Non-pigmented ciliary epithelial cell (primary cell): ENCODE results near the gene PCNX1.

Experiments
- DNase-seq: peaks from one replicate; pipeline ENCODE4 v3.0.0-alpha.2; 2010; ENCODE audit warnings: low read depth

PCNX1 gene

DNA sequence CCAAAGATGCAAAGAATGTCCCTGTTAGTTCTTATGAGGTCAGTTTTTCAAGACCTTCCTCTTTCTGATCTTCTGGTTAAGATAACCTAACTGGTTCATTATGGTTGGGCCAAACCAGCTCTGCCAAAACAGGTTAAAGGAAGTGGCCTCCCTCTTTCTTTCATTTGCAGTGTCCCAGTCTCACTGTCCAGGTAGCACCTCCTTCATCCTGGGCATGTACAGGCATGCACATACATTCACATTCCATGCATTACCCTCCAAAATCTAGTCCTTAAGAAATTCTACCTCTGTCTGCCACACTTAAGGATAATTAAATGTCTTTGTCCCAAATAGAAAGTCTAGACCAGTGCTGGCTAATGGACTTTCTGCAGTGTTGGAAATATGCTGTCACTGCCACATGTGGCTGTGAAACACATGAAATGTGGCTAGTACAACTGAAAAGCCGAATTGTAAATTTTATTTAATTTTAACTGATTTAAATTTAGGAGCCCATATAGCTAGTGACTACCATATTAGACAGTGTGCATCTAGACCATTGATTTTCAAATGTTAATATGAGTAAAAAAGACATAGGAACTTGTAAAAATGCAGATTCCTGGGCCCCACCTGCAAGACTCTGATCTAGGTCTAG, 169.3 kb downstream of the PCNX1 start:
- DNase-seq, result no peak

DNA sequence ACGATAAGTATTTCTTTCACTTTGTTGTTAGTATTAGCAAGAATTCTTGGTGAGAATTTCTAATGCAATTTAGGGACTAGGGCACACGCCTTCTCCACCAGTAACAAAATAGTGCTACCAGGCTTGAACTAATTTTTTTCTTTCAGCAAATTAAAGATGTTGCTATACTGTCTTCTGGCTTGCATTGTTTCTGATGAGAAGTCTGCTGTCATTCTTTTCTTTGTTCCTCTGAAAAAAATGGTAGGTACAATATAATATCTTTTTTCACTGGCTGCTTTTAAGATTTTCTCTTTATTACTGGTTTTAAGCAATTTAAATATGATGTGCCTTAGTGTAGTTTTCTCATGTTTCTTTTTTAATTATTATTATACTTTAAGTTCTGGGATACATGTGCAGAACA, 171.2 kb downstream of the PCNX1 start:
- DNase-seq, result no peak

DNA sequence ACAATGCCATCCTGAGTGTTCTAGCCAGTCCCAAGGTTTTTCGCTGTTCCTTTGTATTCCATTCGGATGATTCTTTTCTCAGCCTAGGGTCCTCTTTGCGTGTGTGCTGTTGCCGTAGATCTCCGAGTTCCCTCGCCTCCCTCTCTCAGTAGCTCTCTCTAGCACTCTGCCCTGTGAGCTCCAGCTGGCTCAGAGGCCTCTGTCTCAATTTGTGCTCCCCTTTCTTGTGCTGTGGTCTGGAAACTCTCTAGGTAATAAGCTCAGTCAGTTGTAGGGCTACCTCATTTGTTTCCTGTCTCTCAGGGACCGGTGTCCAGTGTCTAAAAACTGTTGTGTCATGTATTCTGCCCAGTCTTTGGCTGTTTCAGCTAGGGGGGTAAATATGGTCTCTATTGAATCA, 179.3 kb downstream of the PCNX1 start:
- no peak for DNase-seq

DNA sequence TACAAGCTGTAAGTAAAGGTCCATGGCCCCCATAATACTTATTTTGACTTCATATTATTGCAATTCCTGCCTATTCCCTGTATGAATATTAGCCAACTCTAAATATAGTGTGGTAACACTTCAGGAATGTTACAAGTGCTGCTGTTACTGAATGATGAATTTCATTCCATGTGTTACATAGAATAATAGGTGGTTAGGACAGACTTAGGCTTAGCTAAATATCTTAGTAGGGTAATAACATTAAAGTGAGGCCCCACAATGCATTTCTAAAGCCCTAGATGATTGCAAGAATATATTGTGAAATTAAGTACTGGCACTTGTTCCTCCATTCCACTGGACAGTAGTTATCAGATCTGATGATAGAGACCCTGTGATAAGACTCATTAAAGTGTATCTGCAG, 182.7 kb downstream of the PCNX1 start:
- peak; percentile 17 for DNase-seq

DNA sequence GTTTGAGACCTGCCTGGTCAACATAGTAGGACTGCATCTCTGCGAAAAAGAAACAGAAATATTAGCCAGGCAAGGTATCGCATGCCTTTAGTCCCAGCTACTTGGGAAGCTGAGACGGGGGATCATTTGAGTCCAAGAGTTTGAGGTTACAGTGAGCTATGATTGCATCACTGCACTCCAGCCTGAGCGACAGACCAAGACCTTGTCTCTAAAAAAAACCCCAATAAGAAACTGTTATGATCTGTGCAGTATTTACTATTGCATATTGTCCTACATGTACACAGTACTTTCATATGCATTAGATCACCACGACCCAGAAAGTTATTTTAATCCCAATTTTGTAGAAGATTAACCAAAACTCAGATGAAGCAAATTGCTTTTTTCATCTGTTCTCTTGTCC, 187.5 kb downstream of the PCNX1 start:
- no peak for DNase-seq

DNA sequence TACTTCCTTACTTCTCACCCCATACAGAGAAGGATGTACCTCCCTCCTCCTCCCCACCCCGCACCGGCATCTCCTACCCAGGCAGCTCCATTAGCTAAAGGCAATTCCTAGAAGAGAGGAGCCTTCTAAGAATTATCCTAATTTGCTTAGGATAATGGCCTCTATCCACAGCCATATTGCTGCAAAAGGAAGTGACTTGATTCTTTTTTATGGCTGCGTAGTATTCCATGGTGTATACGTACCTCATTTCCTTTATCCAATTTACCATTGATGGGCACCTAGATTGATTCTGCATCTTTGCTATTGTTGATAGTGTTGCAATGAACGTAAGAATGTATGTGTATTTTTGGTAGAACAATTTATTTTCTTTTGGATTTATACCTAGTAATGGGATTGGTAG, 189.7 kb downstream of the PCNX1 start:
- no peak for DNase-seq

DNA sequence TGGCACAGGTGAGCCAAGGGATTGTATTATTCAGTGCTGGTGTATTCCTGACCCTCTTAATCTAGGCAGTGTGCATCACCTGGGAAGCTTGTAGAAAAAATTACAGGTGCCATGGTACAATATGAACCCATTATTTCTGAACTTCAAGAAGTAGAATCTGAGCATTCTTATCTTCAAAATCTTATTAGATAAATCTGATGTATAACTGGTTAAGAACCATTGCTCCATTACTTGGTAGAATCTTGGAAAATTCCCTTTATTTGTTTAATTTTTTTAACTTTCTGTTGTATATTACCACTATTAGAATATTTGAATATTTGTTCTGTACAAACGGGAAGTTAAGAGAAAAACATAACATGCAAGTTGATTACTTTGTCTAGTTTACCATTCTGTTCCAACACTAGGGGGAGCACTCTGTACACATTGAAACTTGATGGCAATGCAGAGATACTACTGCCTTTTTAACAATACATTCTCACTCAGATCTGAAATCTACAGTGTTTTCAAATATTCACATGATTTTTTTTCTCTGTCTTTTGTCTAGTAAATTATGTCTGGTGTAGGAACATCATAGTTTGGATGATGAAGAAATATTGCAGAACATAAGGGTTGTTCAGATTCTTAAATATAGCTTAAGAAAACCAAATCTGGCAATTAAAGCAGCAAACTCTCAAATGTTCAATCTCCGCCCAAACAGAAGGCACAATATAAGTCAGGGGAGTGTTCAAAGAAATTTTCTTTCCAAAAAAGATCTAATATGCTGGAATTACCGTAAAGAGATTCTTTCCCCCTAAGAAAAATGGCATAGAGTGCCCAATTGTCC, 196.6 kb downstream of the PCNX1 start:
- peak; percentile 38 for DNase-seq

DNA sequence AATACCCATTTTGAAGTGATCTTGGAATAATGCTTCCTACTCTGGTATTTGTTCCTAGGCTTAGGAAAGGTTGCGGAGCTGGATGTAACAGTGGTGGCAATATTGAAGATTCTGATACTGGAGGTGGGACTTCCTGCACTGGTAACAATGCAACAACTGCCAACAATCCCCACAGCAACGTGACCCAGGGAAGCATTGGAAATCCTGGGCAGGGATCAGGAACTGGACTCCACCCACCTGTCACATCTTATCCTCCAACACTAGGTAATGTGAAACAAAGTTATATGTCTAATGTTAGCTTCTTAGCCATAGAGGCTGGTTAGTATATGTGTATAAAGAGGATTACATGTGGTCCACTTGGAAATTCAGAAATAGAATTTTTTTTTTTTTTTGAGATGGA, 197.9 kb downstream of the PCNX1 start:
- no peak for DNase-seq

DNA sequence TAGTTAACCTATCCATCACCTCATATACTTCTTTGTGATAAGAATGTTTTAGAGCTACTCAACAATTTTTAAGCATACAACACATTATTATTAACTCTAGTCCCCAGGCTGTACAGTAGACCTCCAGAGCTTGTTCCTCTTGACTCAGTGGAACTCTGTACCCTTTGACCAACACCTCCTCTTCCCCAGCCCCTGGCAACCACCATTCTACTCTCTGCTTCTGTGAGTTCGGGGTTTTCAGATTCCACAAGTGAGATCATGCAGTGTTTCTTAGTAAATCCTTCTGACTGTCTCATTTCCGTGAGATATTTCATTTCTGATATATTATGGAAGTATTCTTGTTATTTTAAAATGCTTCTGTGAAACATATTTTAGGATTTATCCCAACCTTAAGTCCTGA, 200.7 kb downstream of the PCNX1 start:
- no peak for DNase-seq

DNA sequence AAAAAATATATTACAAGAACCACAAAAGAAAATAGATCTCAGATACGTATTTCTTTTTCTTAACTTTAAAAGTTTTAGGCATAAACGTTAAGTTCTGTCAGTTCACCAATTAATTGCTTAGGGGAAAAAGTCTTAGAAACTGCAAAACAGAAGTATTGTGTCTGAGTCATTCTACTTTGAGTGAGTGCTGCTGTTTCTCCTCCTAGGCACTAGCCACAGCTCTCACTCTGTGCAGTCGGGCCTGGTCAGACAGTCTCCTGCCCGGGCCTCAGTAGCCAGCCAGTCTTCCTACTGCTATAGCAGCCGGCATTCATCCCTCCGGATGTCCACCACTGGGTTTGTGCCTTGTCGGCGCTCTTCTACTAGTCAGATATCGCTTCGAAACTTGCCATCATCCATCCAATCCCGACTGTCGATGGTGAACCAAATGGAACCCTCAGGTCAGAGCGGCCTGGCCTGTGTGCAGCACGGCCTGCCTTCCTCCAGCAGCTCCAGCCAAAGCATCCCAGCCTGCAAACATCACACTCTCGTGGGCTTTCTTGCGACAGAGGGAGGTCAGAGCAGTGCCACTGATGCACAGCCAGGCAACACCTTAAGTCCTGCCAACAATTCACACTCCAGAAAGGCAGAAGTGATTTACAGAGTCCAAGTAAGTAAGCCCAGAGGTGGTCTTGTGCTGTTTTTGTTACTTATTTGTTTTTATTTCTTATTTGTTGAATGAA, 201.3 kb downstream of the PCNX1 start:
- DNase-seq, result no peak

DNA sequence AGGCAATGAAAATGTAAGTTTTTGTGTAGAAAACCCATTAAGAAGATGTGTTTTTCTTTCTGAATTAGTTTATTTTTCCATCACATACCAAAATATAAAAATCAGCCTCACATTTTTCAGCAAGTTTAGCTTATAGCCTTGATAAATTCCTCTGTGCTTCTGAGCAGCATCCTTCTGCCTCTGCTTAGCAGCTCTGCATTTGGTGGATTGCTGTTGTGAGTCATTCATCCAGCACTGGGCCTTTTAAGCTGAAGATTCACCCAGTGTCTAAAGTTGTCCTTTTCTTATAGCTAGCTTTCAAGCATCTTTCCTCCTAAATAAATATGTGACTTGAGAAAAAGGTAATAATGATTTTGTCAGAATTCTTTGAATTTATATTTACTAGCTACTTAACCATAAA, 206.1 kb downstream of the PCNX1 start:
- DNase-seq, result peak; percentile 26

DNA sequence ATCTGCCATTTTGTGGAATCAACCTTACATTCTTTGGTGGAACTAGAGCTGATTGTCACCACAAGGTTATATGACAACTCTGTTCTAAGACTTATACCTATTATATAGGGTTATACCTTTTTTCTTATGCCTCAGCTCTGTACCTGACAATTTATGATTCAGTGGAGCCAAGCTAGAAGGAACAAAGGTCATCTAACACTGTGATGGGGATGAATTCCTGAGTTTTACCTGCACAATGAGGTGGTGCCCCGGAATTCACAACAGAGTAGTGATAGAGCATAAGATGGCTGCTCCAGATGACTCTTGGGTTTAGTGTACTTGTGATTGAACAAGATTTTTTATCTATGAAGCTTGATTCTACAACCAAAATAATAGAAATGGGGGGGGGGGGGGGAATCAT, 207.3 kb downstream of the PCNX1 start:
- no peak for DNase-seq

DNA sequence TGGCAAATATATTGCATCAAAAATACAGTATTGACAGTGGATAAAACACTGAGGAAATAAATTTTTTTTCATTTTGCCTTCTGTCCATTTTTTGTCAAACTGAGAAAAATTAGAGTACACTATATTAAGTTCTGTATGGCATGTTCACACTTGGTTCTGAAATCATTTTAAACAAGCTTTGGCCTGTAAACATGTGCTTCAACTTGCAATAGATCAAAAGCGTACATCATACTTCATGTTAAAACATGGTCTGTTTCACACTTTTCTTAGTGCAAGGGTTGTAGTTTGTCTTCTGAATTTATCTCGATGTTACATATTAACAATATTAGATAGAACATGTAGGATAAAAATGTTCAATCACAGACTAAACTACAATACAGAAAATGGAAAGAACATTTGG, 208.0 kb downstream of the PCNX1 start:
- no peak for DNase-seq

DNA sequence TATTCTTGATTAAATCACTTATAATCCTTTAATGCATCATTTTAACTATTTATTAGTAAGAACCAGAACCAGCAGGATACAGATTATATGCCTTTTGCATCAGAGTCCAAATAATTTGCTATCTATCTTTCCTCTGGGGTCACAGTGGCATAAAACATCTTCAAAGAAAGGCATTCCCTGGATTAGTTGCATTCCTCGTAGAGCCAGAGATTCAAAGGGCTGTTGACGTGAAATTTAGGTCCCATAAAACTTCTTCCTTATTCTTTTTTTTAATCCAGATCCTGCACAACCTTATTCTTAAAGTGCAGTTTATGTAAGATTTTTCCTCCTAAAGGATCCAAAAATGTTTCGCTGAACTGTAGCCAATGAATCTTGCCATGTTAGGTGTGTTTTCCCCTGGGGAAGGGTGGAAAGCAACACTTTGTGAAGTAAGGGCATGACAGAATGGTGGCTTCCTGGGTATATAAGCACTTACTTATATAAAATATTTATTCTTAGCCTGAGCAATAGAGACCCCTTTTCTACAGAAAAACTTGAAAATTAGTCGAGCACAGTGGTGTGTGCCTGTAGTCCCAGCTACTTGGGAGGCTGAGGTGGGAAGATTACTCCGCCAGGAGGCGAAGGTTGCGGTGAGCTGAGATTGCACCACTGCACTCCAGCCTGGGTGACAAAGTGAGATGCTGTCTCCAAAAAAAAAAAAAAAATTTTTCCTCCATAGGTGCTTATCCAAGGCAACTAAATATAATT, 208.7 kb downstream of the PCNX1 start:
- DNase-seq, result no peak

DNA sequence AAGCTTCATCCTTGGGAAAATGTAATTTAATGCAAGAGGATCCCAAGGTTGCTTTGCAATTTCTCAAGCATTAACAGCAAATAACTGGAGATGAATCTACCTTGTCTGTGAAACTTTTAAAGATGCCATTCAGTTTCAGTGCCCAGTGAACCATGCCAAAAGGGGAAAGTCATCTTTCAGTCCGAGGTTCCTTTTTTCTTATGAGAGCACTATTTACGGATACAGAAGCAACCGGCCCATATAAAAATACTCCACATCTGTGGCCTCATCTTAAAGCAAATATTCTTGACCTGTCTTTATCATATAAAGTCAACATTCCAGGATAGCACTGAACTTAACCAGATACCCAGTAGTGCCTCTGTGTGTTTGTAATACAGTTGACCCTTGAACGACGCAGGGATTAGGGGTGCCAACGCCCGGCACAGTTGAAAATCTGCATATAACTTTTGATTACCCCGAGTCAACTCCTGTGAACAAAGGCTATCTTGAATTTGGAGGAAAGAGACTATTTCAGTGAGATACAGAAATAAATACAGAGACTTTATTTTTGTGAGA, 209.4 kb downstream of the PCNX1 start:
- DNase-seq, result no peak

DNA sequence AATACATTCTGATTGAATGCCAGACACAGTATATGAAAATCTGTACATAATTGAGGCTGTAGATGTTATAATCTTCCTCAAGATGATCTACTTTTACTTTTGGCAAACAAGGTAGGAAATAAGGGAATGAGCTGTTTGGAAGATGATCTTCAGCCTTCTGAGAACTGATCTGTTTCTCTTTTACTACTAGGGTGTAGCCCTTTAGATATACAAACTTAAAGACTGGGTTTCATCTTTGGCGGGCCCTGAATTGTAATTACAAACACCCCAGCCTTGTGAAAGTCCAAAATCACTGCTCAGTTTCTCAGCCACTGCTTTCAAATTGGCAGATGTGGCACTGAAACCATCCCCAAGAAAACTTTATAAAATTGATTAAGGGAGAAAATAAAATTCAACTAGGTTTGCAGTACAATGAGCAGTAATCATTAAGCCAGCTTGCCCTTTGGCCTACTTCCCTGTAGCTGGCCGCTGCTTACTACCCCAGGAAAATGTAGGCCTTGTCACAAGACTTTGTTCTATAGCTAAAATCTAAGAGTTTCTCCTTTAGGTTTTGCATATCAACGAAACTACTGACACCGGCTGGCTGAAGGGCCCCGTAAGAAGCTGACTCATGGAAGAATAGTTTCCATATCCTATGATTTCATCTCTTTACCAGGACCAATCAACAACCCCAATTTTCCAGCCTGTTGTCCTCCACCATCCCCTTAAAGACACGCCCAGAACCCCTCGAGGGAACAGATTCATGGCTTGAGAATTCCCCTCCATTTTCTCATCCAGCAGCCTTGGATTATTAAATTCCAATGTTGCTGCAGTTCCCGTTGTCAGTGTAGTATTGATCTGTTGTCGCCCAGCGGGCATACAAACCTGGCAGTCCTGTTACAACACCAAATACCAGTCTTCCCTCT, 210.8 kb downstream of the PCNX1 start:
- DNase-seq, result peak; percentile 87

DNA sequence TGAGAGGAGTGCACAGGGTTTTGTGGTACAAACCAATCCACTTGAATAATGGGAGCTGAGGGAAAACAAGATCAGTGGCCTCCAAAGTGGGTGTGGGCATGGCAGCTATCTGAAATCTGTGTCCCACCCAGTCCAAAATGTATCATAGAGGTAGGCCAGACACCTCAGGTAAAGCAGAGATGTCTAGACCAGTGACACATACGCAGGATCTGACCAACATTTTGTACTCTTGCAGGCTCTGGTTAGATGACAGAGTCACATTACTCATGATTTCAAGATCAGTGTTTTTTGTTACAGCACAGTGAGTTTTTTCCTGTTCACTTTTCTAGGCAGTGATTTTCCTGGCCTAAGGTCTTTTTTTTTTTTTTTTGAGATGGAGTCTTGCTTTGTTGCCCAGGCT, 211.8 kb downstream of the PCNX1 start:
- DNase-seq, result no peak

DNA sequence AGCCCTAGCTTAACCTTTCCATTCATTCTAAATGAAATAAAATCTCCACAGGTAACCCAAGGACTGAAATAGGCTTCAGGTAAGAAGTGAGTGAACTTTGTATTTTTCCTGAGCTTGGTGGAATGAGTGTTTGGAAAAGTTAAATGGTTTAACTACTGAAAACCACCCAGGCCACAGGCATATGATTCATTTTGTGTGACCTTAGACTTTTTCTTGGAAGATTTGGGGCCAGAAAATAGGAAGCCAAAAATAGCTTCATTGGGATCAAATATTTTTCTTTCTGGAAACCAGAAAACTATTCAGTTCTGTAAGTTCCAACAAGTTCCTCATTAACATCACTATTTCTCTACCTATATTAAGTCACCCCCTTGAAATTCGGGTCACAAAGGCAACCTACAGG, 212.6 kb downstream of the PCNX1 start:
- DNase-seq, result no peak

DNA sequence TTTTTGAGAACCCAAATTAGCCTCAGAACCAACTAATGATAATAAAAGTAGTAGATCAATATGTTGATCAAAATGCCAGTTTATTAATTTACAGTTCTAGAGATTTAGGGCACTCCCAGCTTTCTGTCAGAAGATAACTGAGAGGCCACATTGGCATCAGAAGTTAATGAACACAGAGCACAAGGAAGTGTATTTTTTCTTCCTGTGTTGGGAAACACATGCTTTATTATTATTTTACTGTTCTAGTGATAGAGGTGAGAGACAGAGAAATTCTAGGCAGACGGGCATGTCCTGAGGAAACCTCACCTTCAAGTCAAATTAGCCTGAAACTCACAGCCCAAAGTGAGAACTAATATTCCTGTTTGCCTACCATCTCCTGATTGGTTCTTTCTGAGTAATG, 213.7 kb downstream of the PCNX1 start:
- no peak for DNase-seq

DNA sequence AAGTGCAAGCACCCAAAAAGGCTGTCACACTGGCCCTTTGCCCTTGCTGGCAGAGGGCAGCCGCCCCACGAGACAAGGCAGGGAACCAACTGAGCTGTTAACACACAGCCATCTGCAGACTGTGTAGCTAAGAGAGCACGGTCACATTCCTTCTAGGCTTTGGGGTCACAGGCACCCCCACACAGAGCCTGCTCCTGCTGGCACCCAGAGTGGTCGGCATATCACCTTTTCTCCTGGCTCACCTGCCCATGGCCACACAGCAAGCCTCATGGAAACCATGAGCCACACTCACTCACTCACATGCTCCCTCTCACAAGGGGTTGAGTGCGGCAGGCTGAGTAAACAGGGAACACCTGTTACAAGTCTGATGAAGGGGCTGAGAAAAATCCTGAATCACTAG, 214.5 kb downstream of the PCNX1 start:
- no peak for DNase-seq
